ENCODE results near the gene SPATA3.

SPATA3 gene

DNA sequence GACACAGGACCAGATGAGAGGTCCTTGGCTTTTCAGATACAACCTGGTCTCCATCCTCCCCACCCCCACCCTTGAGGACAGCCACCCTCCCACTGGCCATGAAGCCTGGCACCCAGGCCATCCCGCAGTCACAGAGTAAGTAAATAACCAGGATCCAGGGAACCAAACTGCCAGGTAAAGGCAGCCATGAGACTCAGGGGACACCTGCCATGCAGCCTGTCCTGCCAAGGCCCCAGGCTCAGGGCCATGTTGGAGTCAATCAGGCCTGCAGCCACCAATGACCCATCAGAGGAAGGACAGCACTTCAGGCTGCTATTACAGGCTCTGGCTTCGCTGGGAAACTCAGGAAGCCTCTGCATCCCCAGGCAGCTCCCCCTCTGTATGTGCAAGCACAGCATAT, 15.6 kb downstream of the SPATA3 start:
- no peak overlapping the region for H3K23ac ChIP-seq (ENCODE audit: low read depth, low read length, poor library complexity)
- H4K8ac ChIP-seq (ENCODE audit: low read depth, low read length), result no peak overlapping the region
- no peak overlapping the region for H3K4ac ChIP-seq (ENCODE audit: low read length)
- H2BK15ac ChIP-seq (ENCODE audit: low read length), result no peak overlapping the region
- DNase-seq (ENCODE audit: low spot score), result no peak
- no peak overlapping the region for H2BK5ac ChIP-seq (ENCODE audit: low read length)
- H2AFZ ChIP-seq (ENCODE audit: low read length), result no peak overlapping the region
- no peaks in the 10 kb centered on the region for H3K79me1 ChIP-seq (ENCODE audit: low read depth, low read length)
- H3K4me1 ChIP-seq (ENCODE audit: control insufficient read depth in 2 of 2, insufficient read depth in 1 of 2, low read depth in 1 of 2, low read length in 2 of 2), result peaks cover 9 to 23% of the 10 kb centered on the region in 2 donors
- H3K14ac ChIP-seq (ENCODE audit: low read length), result no peak overlapping the region
- H3K4me3 ChIP-seq (ENCODE audit: low read length in 2 of 2), result no peak overlapping the region
- H3K9ac ChIP-seq (ENCODE audit: low read depth, low read length, poor library complexity), result no peak overlapping the region
- no peak overlapping the region for H4K91ac ChIP-seq (ENCODE audit: low read depth, low read length, poor library complexity)
- H3K18ac ChIP-seq (ENCODE audit: low read length), result no peak overlapping the region
- H3K27me3 ChIP-seq (ENCODE audit: control insufficient read depth in 3 of 3, insufficient read depth in 3 of 3, low read depth in 1 of 3, low read length in 3 of 3), result no peaks in the 10 kb centered on the region
- H2BK12ac ChIP-seq (ENCODE audit: low read length), result no peak overlapping the region
- no CpG with 5 or more reads among the region's 2 CpGs for WGBS, 2 donors (ENCODE audit: extremely low coverage in 2 of 2, insufficient read length in 2 of 2, insufficient replicate concordance in 1 of 2)
- no peaks in the 10 kb centered on the region for H3K36me3 ChIP-seq (replicated peaks in 1 of 2; ENCODE audit: control insufficient read depth in 2 of 2, insufficient read depth in 2 of 2, low read length in 2 of 2)
- H3K27ac ChIP-seq (replicated peaks; ENCODE audit: low read length), result no peak overlapping the region
- H3K9me3 ChIP-seq (replicated peaks in 1 of 2; ENCODE audit: control insufficient read depth in 2 of 2, insufficient read depth in 1 of 2, low read depth in 1 of 2, low read length in 2 of 2), result no peaks in the 10 kb centered on the region
- peak overlapping the region; percentile 16 for H2AK5ac ChIP-seq (ENCODE audit: low read depth, low read length)
- no peak overlapping the region for H3K4me2 ChIP-seq (ENCODE audit: insufficient read depth, low read length, poor library complexity, severe bottlenecking)
- no peak overlapping the region for H2BK120ac ChIP-seq (ENCODE audit: low read depth, low read length)

DNA sequence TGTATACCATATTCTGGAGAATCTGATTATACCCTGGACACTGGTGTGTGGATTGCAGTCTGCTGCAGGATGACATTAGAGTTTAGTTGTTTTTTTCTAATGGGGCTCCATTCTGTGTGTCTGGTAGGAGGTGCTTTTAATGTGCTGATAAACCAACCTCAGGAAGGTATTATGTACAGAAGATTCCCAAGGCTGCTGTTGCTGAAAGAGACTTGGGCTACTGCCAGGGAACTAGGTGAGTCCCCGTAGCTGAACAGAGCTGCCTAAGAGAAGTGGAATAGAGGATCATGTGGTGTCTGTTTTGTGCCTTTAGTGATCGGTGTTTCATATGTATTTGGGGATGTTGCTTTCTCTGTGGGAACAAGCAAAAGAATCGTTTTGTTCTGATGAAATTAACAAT, 16.5 kb downstream of the SPATA3 start:
- no peak overlapping the region for H4K8ac ChIP-seq (ENCODE audit: low read depth, low read length)
- no peak overlapping the region for H3K4me3 ChIP-seq (ENCODE audit: low read length in 2 of 2)
- H3K23ac ChIP-seq (ENCODE audit: low read depth, low read length, poor library complexity), result no peak overlapping the region
- H3K4me1 ChIP-seq (ENCODE audit: control insufficient read depth in 2 of 2, insufficient read depth in 1 of 2, low read depth in 1 of 2, low read length in 2 of 2), result peaks cover 9 to 23% of the 10 kb centered on the region in 2 donors
- no peaks in the 10 kb centered on the region for H3K9me3 ChIP-seq (replicated peaks in 1 of 2; ENCODE audit: control insufficient read depth in 2 of 2, insufficient read depth in 1 of 2, low read depth in 1 of 2, low read length in 2 of 2)
- no peak overlapping the region for H2BK120ac ChIP-seq (ENCODE audit: low read depth, low read length)
- DNase-seq (ENCODE audit: low spot score), result no peak
- no peak overlapping the region for H3K4me2 ChIP-seq (ENCODE audit: insufficient read depth, low read length, poor library complexity, severe bottlenecking)
- no CpG with 5 or more reads among the region's 3 CpGs for WGBS, 2 donors (ENCODE audit: extremely low coverage in 2 of 2, insufficient read length in 2 of 2, insufficient replicate concordance in 1 of 2)
- H2AK5ac ChIP-seq (ENCODE audit: low read depth, low read length), result no peak overlapping the region
- no peak overlapping the region for H2BK15ac ChIP-seq (ENCODE audit: low read length)
- H3K9ac ChIP-seq (ENCODE audit: low read depth, low read length, poor library complexity), result no peak overlapping the region
- no peak overlapping the region for H2AFZ ChIP-seq (ENCODE audit: low read length)
- H2BK5ac ChIP-seq (ENCODE audit: low read length), result no peak overlapping the region
- no peak overlapping the region for H3K14ac ChIP-seq (ENCODE audit: low read length)
- H3K4ac ChIP-seq (ENCODE audit: low read length), result no peak overlapping the region
- H3K79me1 ChIP-seq (ENCODE audit: low read depth, low read length), result no peaks in the 10 kb centered on the region
- H2BK12ac ChIP-seq (ENCODE audit: low read length), result no peak overlapping the region
- H3K18ac ChIP-seq (ENCODE audit: low read length), result no peak overlapping the region
- no peak overlapping the region for H4K91ac ChIP-seq (ENCODE audit: low read depth, low read length, poor library complexity)
- no peak overlapping the region for H3K27ac ChIP-seq (replicated peaks; ENCODE audit: low read length)
- no peaks in the 10 kb centered on the region for H3K27me3 ChIP-seq (ENCODE audit: control insufficient read depth in 3 of 3, insufficient read depth in 3 of 3, low read depth in 1 of 3, low read length in 3 of 3)
- no peaks in the 10 kb centered on the region for H3K36me3 ChIP-seq (replicated peaks in 1 of 2; ENCODE audit: control insufficient read depth in 2 of 2, insufficient read depth in 2 of 2, low read length in 2 of 2)

DNA sequence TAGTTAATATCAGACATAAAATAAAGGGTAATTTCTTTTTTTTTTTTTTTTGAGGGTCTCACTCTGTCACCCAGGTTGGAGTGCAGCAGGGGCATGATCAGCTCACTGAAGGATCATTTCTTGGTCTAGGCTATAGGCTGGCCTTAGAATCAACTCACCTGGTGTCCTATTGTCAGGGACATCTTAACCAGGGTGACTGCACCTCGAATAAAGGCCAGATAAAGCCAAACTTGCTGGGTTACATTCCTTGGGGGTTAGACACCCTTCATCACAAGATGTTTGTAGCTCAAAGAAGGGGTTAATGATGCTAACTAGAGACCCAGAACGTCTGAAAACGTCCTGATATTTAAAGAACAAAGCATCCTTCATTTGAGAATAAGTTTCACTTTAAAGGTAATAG, 17.9 kb downstream of the SPATA3 start:
- no peak for DNase-seq (ENCODE audit: low spot score)
- peaks cover 7 to 23% of the 10 kb centered on the region in 2 donors for H3K4me1 ChIP-seq (ENCODE audit: control insufficient read depth in 2 of 2, insufficient read depth in 1 of 2, low read depth in 1 of 2, low read length in 2 of 2)
- no peaks in the 10 kb centered on the region for H3K27me3 ChIP-seq (ENCODE audit: control insufficient read depth in 3 of 3, insufficient read depth in 3 of 3, low read depth in 1 of 3, low read length in 3 of 3)
- no peaks in the 10 kb centered on the region for H3K79me1 ChIP-seq (ENCODE audit: low read depth, low read length)
- H3K23ac ChIP-seq (ENCODE audit: low read depth, low read length, poor library complexity), result no peak overlapping the region
- no peak overlapping the region for H3K4me3 ChIP-seq (ENCODE audit: low read length in 2 of 2)
- H3K27ac ChIP-seq (replicated peaks; ENCODE audit: low read length), result no peak overlapping the region
- H3K4me2 ChIP-seq (ENCODE audit: insufficient read depth, low read length, poor library complexity, severe bottlenecking), result no peak overlapping the region
- H4K91ac ChIP-seq (ENCODE audit: low read depth, low read length, poor library complexity), result no peak overlapping the region
- H3K9ac ChIP-seq (ENCODE audit: low read depth, low read length, poor library complexity), result no peak overlapping the region
- no peak overlapping the region for H2BK5ac ChIP-seq (ENCODE audit: low read length)
- no CpG with 5 or more reads among the region's 3 CpGs for WGBS, 2 donors (ENCODE audit: extremely low coverage in 2 of 2, insufficient read length in 2 of 2, insufficient replicate concordance in 1 of 2)
- no peak overlapping the region for H2AK5ac ChIP-seq (ENCODE audit: low read depth, low read length)
- no peak overlapping the region for H3K18ac ChIP-seq (ENCODE audit: low read length)
- no peak overlapping the region for H3K14ac ChIP-seq (ENCODE audit: low read length)
- no peaks in the 10 kb centered on the region for H3K9me3 ChIP-seq (replicated peaks in 1 of 2; ENCODE audit: control insufficient read depth in 2 of 2, insufficient read depth in 1 of 2, low read depth in 1 of 2, low read length in 2 of 2)
- H3K36me3 ChIP-seq (replicated peaks in 1 of 2; ENCODE audit: control insufficient read depth in 2 of 2, insufficient read depth in 2 of 2, low read length in 2 of 2), result no peaks in the 10 kb centered on the region
- no peak overlapping the region for H2AFZ ChIP-seq (ENCODE audit: low read length)
- H2BK15ac ChIP-seq (ENCODE audit: low read length), result no peak overlapping the region
- H4K8ac ChIP-seq (ENCODE audit: low read depth, low read length), result no peak overlapping the region
- no peak overlapping the region for H2BK120ac ChIP-seq (ENCODE audit: low read depth, low read length)
- no peak overlapping the region for H2BK12ac ChIP-seq (ENCODE audit: low read length)
- no peak overlapping the region for H3K4ac ChIP-seq (ENCODE audit: low read length)

DNA sequence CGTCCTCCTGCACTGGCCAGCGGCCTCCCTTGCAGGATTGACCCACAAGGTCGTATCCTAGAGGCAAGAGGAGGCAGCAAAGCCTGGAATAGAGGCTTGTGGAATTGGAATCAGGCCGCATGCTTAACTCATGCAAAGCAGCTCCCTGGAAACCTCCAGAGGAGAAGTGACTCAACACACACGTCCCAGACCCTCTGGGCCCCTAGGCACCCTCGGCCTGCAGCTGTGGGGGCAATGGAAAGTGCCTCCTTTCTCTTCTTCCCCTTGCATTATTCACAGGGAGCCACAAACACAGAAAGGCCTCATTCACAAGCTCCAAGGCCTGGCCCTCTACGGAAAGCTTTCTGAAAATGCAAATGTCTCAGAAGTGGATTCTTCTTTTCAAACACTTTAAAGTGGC, 19.6 kb downstream of the SPATA3 start:
- Histone ChIP-seq H3K4me3 (ENCODE audit: low read length in 2 of 2) (no peak overlapping the region), H2BK12ac (ENCODE audit: low read length) (no peak overlapping the region), H3K36me3 (replicated peaks in 1 of 2; ENCODE audit: control insufficient read depth in 2 of 2, insufficient read depth in 2 of 2, low read length in 2 of 2) (no peaks in the 10 kb centered on the region), H2BK5ac (ENCODE audit: low read length) (no peak overlapping the region), H3K9me3 (replicated peaks in 1 of 2; ENCODE audit: control insufficient read depth in 2 of 2, insufficient read depth in 1 of 2, low read depth in 1 of 2, low read length in 2 of 2) (no peaks in the 10 kb centered on the region), H3K4me1 (ENCODE audit: control insufficient read depth in 2 of 2, insufficient read depth in 1 of 2, low read depth in 1 of 2, low read length in 2 of 2) (peaks cover 7 to 14% of the 10 kb centered on the region in 2 donors), H3K79me1 (ENCODE audit: low read depth, low read length) (no peaks in the 10 kb centered on the region), H3K9ac (ENCODE audit: low read depth, low read length, poor library complexity) (no peak overlapping the region), H3K27ac (replicated peaks; ENCODE audit: low read length) (no peak overlapping the region), H3K27me3 (ENCODE audit: control insufficient read depth in 3 of 3, insufficient read depth in 3 of 3, low read depth in 1 of 3, low read length in 3 of 3) (no peaks in the 10 kb centered on the region), H2BK15ac (ENCODE audit: low read length) (no peak overlapping the region), H3K4ac (ENCODE audit: low read length) (no peak overlapping the region), H2AFZ (ENCODE audit: low read length) (peak overlapping the region; percentile 76), H3K14ac (ENCODE audit: low read length) (peak overlapping the region; percentile 90), H4K8ac (ENCODE audit: low read depth, low read length) (peak overlapping the region; percentile 19), H3K18ac (ENCODE audit: low read length) (peak overlapping the region; percentile 71), H3K4me2 (ENCODE audit: insufficient read depth, low read length, poor library complexity, severe bottlenecking) (no peak overlapping the region), H2BK120ac (ENCODE audit: low read depth, low read length) (no peak overlapping the region), H4K91ac (ENCODE audit: low read depth, low read length, poor library complexity) (no peak overlapping the region), H2AK5ac (ENCODE audit: low read depth, low read length) (no peak overlapping the region), H3K23ac (ENCODE audit: low read depth, low read length, poor library complexity) (peak overlapping the region; percentile 11)
- no CpG with 5 or more reads among the region's 7 CpGs for WGBS, 2 donors (ENCODE audit: extremely low coverage in 2 of 2, insufficient read length in 2 of 2, insufficient replicate concordance in 1 of 2)
- no peak for DNase-seq (ENCODE audit: low spot score)
